ENCODE data around the gene STX1A. TPM values are rescaled to one million over a fixed set of nuclear protein-coding genes. Genes with fewer than 3 reads are reported as not detected.
A peak's percentile ranks its signal among the peaks of the same experiment; 100 is the strongest.

The STX1A gene
- total RNA-seq, 1 donor from 2014 or later: 27.3 TPM

- peak; percentile 17 for TF ChIP-seq CTCF (conservative IDR thresholded peaks at IDR 0.05)
- H3K27ac Mint-ChIP-seq: peak overlapping the region; percentile 100
- no peak for DNase-seq (ENCODE audit: extremely low spot score, unreplicated experiment)
Observed at GRCh38 chr7:73742338-73742752, 22.9 kb upstream of the STX1A start.

GRCh38 chr7:73741600-73741999 is 22.1 kb upstream of the STX1A start:
- no peak for TF ChIP-seq CTCF (conservative IDR thresholded peaks at IDR 0.05)
- H3K4me1 Mint-ChIP-seq (ENCODE audit: unreplicated experiment): peaks cover 18% of the 10 kb centered on the region
- H3K9me3 Mint-ChIP-seq: no peaks in the 10 kb centered on the region
- peak overlapping the region; percentile 83 for H3K4me3 Mint-ChIP-seq
- H3K27me3 Mint-ChIP-seq: peaks cover 11% of the 10 kb centered on the region
- no peak for DNase-seq (ENCODE audit: extremely low spot score, unreplicated experiment)
- no peaks in the 10 kb centered on the region for H3K36me3 Mint-ChIP-seq
- peak overlapping the region; percentile 100 for H3K27ac Mint-ChIP-seq

More at GRCh38 chr7:73742338-73742752, 22.9 kb upstream of the STX1A start:
- Mint-ChIP-seq H3K4me3 (peak overlapping the region; percentile 83), H3K9me3 (no peaks in the 10 kb centered on the region), H3K27me3 (peaks cover 11% of the 10 kb centered on the region), H3K4me1 (ENCODE audit: unreplicated experiment) (peaks cover 18% of the 10 kb centered on the region), H3K36me3 (no peaks in the 10 kb centered on the region)

GRCh38 chr7:73740771-73741170 is 21.3 kb upstream of the STX1A start:
- no peak for DNase-seq (ENCODE audit: extremely low spot score, unreplicated experiment)
- TF ChIP-seq CTCF (conservative IDR thresholded peaks at IDR 0.05): no peak
- Mint-ChIP-seq H3K27ac (peak overlapping the region; percentile 100), H3K9me3 (no peaks in the 10 kb centered on the region), H3K4me1 (ENCODE audit: unreplicated experiment) (peaks cover 13% of the 10 kb centered on the region), H3K27me3 (peaks cover 11% of the 10 kb centered on the region), H3K4me3 (peak overlapping the region; percentile 82), H3K36me3 (no peaks in the 10 kb centered on the region)

GRCh38 chr7:73740212-73740611 is 20.7 kb upstream of the STX1A start:
- Mint-ChIP-seq H3K36me3 (no peaks in the 10 kb centered on the region), H3K9me3 (no peaks in the 10 kb centered on the region), H3K27ac (peak overlapping the region; percentile 100), H3K27me3 (peaks cover 11% of the 10 kb centered on the region), H3K4me1 (ENCODE audit: unreplicated experiment) (peaks cover 13% of the 10 kb centered on the region), H3K4me3 (peak overlapping the region; percentile 82)
- no peak for DNase-seq (ENCODE audit: extremely low spot score, unreplicated experiment)
- TF ChIP-seq CTCF (conservative IDR thresholded peaks at IDR 0.05): no peak

GRCh38 chr7:73739387-73739767 is 19.9 kb upstream of the STX1A start:
- peak overlapping the region; percentile 96 for H3K4me3 Mint-ChIP-seq
- peaks cover 3% of the 10 kb centered on the region for H3K9me3 Mint-ChIP-seq
- no peaks in the 10 kb centered on the region for H3K36me3 Mint-ChIP-seq
- peak overlapping the region; percentile 97 for H3K27ac Mint-ChIP-seq
- no peak for DNase-seq (ENCODE audit: extremely low spot score, unreplicated experiment)
- H3K4me1 Mint-ChIP-seq (ENCODE audit: unreplicated experiment): peaks cover 21% of the 10 kb centered on the region
- TF ChIP-seq CTCF (conservative IDR thresholded peaks at IDR 0.05): no peak
- H3K27me3 Mint-ChIP-seq: peaks cover 11% of the 10 kb centered on the region
